Embryonic facial prominence (tissue), 1 donor: Measurements from ENCODE around the gene DISP1.
"Not testable (repeated sequence)": the region's sequence is repeated elsewhere in the genome, so short reads cannot be mapped to it uniquely, and the experiment has no call there.

ENCODE experiments used
- DNase-seq: peaks from one replicate; pipeline ENCODE4 v3.0.0-alpha.2; 2016; ENCODE audit errors: extremely low spot score

The DISP1 gene

DNA sequence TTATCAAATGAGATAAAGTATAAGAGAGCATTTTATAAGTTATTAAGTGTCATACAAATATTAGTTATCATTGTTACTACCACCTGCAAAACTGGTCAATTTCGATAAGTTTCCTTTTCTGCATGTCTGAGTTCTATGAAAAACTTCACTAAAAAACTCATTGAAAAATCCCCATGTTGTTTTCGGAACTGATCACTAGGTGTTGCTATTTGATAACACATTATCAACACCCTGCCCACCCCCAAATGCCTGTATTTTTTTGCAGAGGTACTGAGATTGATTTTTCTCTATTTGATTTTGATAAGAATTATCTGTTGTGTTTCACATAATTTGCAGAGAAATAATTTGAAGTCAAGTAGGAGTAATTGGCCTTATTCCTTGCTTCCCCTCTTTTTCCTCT, 22.1 kb upstream of the DISP1 start:
- no peak for DNase-seq

DNA sequence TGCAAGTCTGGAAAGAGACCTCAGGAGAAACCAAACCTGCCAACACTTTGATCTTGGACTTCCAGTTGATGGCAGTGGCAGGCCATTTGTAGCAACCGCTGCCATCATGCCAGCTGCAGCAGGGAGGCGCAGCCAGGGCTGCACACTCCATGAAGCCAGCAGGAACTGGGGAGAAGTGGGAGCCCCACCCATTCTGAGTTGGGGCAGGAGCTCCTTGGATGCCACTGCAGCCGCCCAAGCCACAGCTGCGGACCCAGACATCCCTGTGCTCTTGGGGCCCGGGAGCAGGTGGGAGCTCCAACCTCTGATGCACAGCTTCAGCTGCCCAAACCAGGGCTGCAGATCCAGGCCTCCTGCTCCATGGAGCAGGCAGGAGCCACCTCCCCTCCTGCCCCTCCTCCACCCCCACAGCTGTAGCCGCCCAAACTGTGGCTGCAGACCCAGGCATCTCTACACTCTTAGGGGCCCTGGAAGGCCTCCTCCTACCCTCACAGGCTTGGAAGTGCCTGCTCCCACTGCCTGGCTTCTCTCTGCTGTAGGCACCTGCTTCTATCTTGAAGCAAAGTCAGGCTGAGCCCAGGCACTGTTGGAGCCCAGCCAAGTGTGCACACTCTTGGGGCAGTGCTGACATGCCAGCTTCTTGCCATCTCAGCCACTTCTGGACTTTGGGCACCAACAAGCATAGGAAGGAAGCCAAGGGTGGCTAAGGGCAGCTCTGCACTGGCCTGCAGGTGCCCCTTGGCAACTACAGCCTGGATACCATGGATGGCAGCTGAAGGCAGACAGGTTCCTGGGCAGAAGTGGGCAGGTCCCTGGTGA, 20.0 kb upstream of the DISP1 start:
- DNase-seq, result no peak

DNA sequence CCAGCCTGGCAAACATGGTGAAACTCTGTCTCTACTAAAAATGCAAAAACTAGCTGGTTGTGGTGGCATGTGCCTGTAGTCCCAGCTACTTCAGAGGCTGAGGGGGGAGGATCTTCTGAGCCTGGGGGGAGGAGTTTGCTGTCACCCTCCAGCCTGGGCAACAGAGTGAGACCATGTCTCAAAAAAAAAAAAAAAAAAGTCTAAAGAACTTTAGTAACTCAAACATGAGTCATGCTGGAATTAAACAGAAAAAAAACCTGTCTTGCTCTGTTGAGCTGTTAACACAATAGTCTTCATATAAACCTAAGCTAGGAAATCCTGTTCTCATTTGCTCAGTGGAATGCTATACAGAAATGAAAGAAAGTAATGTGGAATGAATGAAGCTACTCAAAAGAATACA, 16.7 kb upstream of the DISP1 start:
- no peak for DNase-seq

DNA sequence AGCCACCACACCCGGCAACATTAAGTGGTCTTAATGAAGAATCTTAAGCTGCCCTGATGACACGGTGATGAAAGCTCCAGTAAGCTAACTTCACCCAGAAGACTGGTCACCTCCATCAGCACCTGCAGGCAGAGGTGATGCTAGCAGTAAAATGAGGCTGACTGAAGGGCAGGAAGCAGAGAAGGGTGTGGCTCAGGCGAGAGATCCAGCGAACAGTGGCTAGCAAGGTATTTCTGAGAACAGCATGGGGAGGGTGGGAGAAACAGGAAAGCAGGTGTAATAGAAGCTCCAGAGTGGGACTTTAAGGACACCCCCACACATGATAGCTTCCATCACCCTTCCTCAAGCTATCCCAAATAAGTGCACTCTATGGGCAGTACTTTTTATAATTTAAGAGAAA, 15.9 kb upstream of the DISP1 start:
- no peak for DNase-seq

DNA sequence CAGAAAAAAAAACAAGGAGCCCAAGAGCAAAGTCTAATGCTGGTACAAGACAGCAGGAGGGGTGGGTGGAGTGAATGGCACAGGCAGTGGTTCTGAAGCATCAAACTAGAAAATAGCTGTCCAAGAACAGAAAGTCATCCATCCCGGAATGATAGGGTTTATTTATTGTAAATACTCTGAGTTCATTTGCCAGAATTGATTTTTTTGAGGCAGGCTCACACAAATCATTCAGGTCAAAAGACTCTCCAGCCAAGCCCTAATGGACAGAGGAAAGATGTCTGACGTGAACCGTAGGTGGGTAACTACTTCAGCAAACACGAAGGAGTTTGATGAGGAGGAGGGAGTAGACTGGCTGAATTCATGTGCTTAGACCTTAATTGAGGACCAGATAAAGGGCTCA, 13.8 kb upstream of the DISP1 start:
- no peak for DNase-seq

DNA sequence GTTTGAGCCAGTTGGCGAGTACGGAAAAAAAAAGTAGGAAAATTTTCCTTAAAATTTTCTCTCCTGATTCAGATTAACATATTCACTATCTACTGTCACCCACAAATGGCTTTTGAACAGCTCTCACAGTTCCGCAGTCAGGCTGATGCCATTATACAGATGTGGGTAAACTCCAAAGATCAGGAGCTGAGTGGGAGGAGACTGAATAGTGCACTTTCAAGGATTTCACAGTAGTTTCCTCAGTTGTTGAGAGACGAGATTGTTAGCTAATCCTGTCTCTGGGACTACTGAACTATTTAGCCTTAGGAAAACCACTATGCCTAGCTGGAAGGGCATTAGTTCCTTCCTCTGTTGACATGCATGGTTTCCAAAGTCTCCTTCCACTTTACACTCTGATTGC, 3.2 kb upstream of the DISP1 start:
- DNase-seq, result no peak

DNA sequence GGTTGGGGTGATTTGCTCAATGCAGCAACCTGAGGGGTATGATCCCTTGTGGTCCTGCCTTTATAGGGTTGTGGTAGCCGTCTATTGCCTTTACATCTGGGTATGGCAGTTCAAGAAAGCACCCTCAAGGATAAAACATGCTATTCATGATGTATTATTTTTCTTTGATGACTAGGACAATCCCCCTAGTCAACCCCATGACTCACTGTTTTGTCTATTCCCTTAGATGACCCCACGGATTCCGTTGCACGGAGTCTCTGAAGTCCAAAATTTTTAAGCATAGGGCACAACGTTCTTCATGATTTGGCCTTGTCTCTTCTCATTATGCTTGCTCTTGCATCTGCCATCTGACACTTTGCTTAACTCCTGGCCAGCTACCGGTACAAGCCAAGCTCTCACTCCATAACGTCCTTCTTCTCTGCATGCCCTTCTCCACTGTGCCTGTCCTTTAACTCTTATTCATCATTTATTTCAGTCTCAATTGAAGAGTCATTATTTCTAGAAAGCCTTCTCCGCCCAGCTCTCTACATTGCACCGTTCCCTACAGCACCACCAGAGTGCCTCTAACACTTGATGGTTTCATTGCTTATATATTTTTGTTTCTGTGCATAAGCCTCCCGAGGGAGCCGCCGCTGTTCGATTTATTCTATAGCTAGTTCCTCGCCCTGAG, 838 bp upstream of the DISP1 start:
- DNase-seq, result no peak

DNA sequence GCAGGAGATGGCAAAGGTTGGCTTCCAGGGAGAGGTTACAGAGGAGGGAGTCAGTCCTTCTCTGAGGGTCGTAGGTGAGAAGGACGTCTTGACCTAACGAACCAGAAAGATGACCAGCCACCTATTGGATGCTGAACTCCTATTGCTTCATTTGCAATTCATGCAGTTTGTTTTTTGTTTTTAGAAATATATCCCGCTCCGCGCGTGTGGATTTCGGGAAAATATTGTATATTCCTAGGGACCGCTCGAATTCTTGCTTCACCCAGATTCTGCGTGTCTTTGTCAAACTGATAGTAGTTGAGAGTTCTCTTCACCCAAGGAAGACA, 564 bp downstream of the DISP1 start:
- DNase-seq, result no peak

DNA sequence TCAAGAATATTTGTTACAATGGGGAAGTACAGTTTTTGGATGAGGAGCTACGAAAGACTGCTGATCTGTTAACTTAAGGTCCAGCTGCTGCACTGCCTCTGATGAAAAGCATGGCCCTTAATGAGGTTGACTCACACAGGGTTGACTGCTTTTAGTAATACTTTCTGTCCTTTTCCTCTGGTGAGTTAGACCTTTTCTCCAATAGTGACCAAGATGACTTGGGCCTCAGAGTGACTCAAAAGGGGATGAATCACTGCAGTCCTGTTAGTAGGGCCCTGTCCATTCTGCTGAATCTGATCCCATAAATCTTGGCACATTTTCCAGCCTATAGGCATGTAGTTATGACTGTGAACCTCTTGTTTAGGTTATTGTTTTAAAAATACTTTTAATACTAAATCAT, 2.7 kb downstream of the DISP1 start:
- no peak for DNase-seq

DNA sequence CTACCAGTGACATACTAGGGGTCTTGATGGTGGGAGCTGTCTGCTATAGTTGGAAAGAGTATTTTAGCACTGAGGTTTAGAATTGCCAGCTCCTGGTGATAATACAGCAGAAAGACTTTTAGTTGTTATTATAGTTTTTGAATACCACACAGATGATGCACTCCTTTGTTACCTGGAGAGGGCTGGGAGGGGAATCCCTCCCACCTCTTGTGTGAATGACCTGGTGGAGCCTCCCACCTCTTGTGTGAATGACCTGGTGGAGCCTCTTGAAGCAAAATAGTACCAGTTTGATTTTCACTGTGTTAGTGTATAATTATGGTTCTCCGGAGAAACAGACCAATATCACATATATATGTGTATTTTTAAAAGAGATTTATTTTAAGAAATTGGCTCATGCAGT, 3.3 kb downstream of the DISP1 start:
- DNase-seq, result no peak

DNA sequence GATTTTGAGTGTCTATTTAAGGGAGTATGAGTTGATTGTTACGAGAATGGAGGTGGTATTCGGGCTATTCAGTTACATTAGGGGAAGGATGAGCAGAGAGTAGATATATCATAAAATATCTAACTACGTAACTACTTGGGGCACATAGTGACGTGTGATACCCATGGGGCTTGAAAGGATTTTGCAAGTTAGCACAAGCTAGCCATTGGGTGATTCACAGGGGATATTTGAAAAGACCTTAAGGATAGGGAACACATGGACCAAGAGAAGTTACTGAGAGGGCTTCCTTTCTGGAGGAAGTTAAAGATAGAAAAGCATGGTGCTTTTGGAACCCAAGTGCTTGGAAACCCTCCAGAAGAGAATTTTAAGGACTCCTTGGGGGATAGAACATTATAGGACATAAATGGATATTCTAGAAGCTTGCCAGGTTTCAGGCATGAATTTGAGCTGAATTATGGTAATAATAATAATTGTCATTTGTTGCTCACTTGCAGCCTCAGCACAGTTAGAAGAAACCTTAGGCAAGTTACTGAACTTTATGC, 5.4 kb downstream of the DISP1 start:
- DNase-seq, result no peak

DNA sequence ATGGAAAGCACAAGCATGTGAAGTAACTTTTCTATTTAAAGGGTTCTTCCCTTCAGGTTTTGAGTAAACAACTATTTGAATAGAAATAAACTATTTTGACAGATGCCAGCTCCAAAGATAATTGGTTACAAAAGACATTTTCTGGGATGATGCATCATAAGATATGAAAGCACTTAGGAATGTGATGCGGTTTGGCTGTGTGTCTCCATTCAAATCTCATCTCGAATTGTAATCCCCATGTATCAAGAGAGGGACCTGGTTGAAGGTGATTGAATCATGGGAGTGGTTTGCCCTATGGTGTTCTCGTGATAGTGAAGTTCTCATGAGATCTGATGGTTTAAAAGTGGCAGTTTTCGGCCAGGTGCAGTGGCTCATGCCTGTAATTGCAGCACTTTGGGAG, 6.4 kb downstream of the DISP1 start:
- no peak for DNase-seq

DNA sequence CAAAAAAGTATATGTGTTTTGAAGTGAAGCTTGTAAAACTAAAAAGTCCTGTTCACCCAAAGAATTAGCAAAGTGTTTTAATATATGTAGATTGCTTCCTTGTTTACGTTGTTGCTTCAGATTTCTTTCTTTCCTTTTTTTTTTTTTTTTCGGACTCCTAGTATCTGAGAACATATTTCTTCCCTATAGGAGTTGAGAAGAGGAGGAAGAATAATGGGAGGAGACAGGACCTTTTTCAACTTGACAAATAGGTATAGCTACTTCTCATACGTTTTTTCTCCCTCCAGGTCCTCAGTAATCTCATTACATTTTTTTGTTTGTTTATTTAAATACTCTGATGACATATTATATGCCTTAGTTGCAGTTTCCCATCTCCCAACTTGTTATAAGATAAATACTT, 8.9 kb downstream of the DISP1 start:
- no peak for DNase-seq

DNA sequence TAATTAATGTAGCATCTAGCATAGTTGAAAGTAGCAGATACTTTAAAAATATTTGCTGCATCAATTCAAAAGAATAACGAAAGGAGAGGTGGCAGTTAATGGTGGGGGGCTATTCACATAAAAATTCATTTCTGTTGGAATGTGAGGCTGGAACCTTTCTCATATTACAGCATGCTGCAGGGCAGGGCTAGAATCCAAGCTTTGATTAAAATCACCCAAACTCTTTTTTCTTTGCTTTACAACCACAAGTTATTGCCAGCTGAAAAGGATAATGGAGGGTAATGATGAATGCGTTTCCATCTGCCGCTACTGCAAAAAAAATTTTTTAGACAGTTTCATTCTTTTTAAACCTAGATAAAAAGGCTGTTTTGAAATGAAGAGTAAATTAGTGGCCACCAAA, 9.8 kb downstream of the DISP1 start:
- DNase-seq, result no peak

DNA sequence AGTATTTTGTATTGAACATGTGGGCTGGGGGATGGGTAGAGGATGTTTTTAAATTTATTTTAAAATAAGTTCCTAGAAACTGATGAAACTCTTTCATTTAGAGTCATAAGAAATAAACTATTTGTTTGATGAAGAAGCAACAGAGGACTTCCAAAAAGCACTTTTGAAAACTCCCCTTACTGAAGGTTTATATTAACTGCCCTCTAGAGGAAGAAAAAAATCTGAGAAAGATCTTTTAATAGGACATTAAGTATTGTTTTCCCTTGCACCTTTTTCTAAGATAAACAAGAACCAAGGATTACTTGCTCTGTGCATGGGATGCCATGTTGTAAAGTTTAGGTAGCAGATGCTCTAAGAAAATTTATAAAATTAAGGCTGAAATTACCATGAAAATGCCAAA, 14.1 kb downstream of the DISP1 start:
- no peak for DNase-seq

DNA sequence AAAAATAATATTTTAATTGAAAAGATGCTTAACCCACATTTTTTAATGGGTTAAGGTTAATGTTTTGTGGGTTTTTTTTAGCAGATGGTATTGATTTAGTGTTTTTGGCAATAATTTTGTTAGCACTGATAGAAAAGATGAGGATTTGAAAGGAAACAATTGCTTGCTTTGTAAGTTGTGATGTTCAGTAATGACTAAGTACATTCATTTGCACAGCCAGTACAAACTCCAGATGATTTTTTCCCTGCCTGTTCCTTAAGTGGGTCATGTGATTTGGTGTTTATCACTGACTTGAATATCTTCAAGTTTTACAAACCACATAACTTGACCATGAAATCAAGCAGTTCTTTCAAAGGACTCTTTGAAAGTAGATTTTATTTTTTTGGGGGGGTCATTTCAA, 15.0 kb downstream of the DISP1 start:
- no peak for DNase-seq

DNA sequence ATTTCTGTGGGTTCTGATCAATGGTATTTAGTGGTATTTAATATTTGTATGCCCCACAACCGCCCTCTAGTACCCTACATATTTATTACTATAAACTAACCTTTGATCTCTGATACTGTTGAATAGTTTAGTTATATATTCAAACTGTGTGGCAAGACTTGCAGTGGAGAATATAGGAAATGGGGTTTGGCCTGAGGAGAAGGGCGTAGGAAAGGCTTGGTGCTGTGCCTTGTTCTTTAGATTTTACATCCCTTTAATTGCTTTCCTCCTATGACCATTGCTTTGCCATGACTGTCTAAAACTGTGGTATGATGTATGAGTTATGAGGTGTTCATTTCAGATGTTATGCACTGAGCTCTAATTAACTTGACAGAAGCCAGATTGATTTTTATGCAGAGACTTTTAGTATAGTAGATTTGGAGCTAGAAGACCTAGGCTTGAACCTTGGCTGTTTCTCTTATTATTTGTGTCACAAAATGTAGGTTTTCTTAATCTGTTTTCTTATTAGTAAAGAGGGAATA, 18.6 kb downstream of the DISP1 start:
- DNase-seq, result no peak

DNA sequence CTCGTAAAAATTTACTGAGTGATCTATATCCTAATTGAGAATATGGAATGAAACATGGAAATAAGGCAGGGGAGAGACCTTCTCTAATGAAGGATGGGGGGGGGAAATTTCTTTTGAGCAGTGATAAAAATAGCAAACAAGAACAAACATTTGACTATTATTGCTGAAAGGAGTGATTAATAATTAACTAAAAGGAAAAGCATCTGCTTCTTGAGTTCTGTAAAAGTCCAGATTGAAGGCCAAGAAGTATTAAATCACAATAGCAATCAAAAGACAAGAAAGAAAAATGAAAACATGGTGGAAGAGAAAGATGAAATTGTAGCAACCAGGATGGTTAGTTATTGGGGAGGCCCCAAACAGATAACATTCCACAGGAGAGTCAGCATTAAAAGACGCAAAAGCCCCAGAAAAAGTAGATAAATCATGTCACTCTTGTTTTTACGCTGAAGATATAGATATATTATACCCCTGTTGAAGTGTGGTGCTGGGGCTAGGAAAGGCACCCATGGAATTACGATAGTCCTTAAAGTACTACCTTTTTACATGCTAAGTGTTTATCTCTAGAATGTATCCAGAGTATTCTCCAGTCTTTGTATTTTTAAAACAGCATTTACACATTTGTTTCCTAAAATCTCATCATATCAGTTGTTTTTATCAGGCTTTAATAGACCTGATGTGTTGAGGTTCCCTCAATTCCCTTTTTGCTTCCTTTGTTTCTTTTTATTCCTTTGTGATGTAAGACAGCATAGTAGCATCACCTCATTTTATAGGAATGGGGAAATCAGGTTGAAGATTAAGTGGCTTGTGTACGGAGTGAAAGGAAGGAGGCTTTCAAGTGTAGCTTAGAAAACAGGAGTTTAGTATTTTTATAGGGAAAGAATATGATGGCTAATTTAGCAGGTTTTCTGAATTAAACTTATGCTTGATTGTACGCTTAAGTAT, 28.9 kb downstream of the DISP1 start:
- no peak for DNase-seq

DNA sequence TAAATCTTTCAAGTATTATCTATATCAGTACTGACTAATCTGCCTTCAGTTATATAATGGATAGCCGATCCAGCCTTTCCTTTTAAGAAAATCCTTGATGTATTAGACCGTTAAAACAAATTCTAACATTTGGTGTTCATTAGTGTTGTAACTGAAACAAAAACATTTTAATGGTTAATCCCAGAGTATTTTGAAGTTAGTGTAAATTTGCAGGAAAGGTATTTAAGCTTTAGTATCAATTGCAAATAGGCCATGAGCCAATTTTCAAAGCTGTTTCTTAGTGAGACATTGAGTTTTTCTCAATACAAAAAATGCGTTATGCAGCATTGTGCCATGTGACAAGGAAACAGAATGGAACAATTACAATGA, 29.6 kb downstream of the DISP1 start:
- DNase-seq, result no peak

DNA sequence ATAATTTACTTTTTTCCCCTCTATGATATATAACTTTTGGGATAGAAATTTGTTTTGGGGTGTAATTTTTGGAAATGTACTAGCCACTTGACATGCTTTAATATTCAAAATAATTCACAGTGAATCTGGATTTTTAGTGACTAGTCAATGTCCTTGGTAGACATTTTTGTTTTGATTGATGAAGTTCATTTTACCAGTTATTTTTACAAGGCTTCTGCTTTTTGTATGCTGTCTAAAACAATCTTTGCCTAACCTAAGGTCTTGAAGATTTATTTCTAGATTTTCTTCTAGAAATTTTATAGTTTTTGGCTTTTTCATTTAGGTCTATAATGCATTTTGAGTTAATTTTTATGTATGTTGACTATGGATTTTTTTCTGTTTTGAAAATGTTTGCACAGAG, 30.9 kb downstream of the DISP1 start:
- no peak for DNase-seq

DNA sequence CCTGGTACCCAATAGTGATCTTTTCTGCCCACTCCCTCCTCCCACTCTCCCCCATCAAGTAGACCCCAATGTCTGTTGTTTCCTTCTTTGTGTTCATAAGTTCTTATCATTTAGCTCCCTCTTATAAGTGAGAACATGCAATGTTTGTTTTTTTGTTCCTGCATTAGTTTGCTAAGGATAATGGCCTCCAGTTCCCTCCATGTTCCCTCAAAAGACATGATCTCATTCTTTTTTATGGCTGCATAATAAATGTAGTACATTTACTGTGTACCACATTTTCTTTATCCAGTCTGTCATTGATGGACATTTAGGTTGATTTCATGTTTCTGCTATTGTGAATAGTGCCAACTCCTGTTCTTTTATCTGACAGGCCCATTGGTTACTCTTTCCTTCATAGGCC, 35.7 kb downstream of the DISP1 start:
- DNase-seq, result not testable (repeated sequence)

DNA sequence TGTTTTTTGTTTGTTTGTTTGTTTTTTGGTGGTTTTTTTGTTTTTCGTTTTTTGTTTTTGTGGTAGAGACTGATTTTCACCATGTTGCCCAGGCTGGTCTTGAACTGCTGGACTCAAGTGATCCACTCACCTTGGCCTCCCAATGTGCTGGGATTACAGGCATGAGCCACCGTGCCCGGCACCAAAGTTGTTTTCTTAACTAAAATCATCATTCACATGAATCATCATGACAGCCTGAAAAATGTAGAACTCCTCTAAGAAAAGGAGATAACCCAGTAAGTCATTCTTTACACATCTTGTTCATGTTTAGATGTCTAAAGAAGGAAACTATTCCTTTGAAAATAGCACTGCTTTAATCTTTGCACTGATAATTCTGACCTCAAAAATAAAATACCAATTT, 37.5 kb downstream of the DISP1 start:
- DNase-seq, result no peak
